ENCODE measurements around the gene SLC29A3.

SLC29A3 gene

DNA sequence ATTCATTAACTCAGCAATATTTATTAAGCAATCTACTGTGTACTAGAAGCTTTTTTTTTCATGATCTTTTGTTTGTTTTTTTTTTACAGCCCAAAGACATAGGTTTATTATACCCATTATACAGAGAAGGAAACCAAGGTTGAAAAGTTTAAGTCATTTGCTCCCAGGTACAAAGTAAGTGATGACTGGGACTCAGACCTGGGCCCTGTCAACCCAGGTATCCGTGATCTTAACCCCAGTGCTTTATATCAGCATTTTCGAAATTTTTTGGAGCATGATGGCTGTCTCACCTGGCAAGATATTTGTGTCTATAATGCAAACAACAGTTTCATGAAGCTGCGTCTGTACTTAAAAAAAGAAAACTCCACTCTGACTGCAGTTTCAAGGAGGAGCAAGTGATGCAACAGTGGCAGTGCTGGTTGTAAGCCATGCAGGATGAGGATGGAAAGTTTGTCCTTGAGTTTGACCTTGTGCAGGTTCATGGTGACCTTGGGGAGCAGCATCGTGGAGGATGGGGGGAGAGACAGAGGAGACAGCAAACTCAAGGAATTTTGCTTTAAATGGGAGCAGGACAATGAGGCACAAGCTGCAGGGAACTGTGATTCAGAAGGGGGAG is 11.8 kb downstream of the SLC29A3 start:
- DNase-seq (ENCODE audit: insufficient read length, low spot score) (no peak), FAIRE-seq (peak; percentile 57)
- TF ChIP-seq POLR2AphosphoS5 (IDR thresholded peaks at IDR 0.05; ENCODE audit: low read depth, low read length), result no peak
- TF ChIP-seq TAF1 (IDR thresholded peaks at IDR 0.05; ENCODE audit: low read depth, low read length), result no peak
- no peak for TF ChIP-seq PAX5 (IDR thresholded peaks at IDR 0.05; ENCODE audit: insufficient read depth, low read length, severe bottlenecking)
- TF ChIP-seq POLR2A (IDR thresholded peaks at IDR 0.05; ENCODE audit: low read depth, low read length), result no peak

DNA sequence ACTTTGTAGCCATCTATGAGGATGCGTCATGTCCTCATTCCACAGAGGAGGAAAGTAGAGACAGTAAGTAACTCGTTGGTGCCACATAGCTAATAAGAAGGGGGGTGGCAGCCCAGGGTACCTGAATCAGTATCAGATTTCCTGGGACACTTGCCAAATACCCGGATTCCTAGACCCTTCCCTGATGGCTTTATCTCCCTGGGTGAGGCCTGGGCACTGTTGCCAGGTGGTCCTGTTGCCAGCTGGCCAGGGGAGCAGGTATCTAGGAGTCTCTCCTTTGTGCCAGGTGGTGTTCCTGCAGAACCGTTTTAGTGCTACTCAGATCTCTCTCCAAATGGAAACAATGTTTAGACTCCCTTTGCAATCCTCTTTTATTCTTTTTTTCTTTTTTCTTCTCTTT is 12.7 kb downstream of the SLC29A3 start:
- DNase-seq (ENCODE audit: insufficient read length, low spot score), result no peak
- TF ChIP-seq SPI1 (IDR thresholded peaks at IDR 0.05; ENCODE audit: low read depth, low read length) (no peak), PAX5 (IDR thresholded peaks at IDR 0.05; ENCODE audit: insufficient read depth, low read length, severe bottlenecking) (no peak), POLR2AphosphoS5 (IDR thresholded peaks at IDR 0.05; ENCODE audit: low read depth, low read length) (no peak), POU2F2 (IDR thresholded peaks at IDR 0.05; ENCODE audit: low read depth, low read length) (no peak), TAF1 (IDR thresholded peaks at IDR 0.05; ENCODE audit: low read depth, low read length) (no peak), POLR2A (IDR thresholded peaks at IDR 0.05; ENCODE audit: low read depth, low read length) (no peak)
- no peak for FAIRE-seq

DNA sequence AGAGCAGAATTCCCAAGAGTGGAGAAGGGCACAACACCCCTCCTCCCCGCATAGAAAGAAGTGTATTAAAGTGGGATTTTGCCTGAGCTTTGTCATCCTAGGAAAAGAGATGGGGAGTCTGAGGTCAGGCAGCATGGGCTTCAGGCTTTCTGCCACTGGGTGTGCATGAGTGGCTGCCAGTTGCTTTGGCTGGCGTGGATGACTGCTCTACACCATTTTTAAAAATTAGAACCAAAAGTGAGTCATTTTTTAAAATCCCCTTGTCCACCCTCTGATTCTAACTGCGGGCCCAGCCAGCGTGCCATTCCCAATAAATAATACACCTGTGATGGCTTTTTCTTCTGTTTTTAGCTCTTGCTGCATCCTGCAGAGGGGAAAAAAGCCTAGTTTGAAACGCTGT is 13.4 kb downstream of the SLC29A3 start:
- FAIRE-seq (no peak), DNase-seq (ENCODE audit: insufficient read length, low spot score) (no peak)
- TF ChIP-seq POU2F2 (IDR thresholded peaks at IDR 0.05; ENCODE audit: low read depth, low read length) (no peak), POLR2AphosphoS5 (IDR thresholded peaks at IDR 0.05; ENCODE audit: low read depth, low read length) (no peak), SPI1 (IDR thresholded peaks at IDR 0.05; ENCODE audit: low read depth, low read length) (no peak), PAX5 (IDR thresholded peaks at IDR 0.05; ENCODE audit: insufficient read depth, low read length, severe bottlenecking) (no peak), TAF1 (IDR thresholded peaks at IDR 0.05; ENCODE audit: low read depth, low read length) (no peak), POLR2A (IDR thresholded peaks at IDR 0.05; ENCODE audit: low read depth, low read length) (no peak)

DNA sequence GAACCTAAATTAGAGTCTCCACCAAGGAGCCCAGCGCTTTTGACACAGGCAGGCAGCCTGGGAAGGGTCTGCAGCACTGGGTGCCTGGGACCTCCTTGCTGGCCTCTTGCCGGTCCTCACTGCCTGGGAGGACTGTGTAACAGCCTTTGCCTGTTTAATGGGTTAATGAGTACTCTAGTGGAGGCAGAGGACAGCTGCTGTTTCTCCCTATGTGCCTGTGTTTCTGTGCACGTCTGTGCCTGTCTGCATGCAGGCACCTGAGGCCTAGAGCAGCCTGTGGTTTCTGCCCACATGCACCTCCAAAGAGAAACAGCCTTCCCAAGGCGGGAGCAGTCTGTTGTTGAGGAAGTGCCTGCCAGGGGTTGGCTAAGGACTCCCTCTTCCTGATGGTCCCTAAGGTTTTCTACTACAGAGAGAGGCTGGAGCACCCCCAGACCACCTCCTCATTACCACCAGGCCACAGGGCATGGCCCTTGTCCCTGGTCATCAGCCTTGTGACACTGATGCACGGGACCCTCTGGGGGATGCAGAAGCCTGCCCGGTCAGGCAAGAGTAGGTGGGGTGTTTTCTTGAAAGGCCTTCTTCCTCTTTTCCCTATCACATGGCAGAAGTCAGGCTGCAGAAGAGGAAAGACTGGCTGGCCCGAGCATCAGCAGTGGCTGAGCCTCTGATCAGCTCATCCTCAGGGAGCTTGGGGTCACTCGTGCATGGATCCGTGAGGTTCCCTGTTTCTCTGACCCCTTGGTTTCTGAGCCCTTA is 14.2 kb downstream of the SLC29A3 start:
- FAIRE-seq (peak; percentile 52), DNase-seq (ENCODE audit: insufficient read length, low spot score) (no peak)
- no peak for TF ChIP-seq POLR2A (IDR thresholded peaks at IDR 0.05; ENCODE audit: low read depth, low read length)
- no peak for TF ChIP-seq POU2F2 (IDR thresholded peaks at IDR 0.05; ENCODE audit: low read depth, low read length)
- no peak for TF ChIP-seq TAF1 (IDR thresholded peaks at IDR 0.05; ENCODE audit: low read depth, low read length)
- TF ChIP-seq POLR2AphosphoS5 (IDR thresholded peaks at IDR 0.05; ENCODE audit: low read depth, low read length), result no peak
- TF ChIP-seq SPI1 (IDR thresholded peaks at IDR 0.05; ENCODE audit: low read depth, low read length), result peak; percentile 43; the same call in 1 of the 2 replicates
- TF ChIP-seq PAX5 (IDR thresholded peaks at IDR 0.05; ENCODE audit: insufficient read depth, low read length, severe bottlenecking), result no peak

- FAIRE-seq (no peak), DNase-seq (ENCODE audit: insufficient read length, low spot score) (no peak)
- TF ChIP-seq POU2F2 (IDR thresholded peaks at IDR 0.05; ENCODE audit: low read depth, low read length), result no peak
- no peak for TF ChIP-seq POLR2A (IDR thresholded peaks at IDR 0.05; ENCODE audit: low read depth, low read length)
- TF ChIP-seq SPI1 (IDR thresholded peaks at IDR 0.05; ENCODE audit: low read depth, low read length), result no peak
- no peak for TF ChIP-seq POLR2AphosphoS5 (IDR thresholded peaks at IDR 0.05; ENCODE audit: low read depth, low read length)
- TF ChIP-seq PAX5 (IDR thresholded peaks at IDR 0.05; ENCODE audit: insufficient read depth, low read length, severe bottlenecking), result no peak
- TF ChIP-seq TAF1 (IDR thresholded peaks at IDR 0.05; ENCODE audit: low read depth, low read length), result no peak
Measured at GRCh38 chr10:71334221-71334791, 15.2 kb downstream of the SLC29A3 start.

GRCh38 chr10:71335173-71335708 is 16.2 kb downstream of the SLC29A3 start:
- no peak for DNase-seq (ENCODE audit: insufficient read length, low spot score)
- FAIRE-seq, result no peak

DNA sequence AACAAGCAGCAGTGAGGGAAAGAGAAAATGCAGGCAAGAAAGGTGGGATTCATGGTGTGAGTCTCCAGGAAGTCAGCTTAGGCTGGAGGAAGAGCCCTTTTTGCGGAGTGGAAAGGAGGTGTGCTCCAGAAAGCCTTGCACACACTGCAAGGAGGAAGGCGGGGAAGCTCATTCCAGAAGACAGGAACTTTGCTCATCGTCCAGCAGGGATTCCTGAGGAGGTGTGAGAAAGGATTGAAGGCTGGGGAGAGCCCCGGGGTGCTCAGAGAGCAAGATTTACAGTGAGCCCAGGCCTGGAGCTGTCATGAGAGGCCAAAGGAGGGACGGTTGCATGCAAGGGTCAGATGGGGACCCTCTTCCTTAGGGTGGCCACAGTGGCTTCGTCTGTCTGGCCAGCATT is 17.6 kb downstream of the SLC29A3 start:
- TF ChIP-seq POU2F2 (IDR thresholded peaks at IDR 0.05; ENCODE audit: low read depth, low read length), result no peak
- no peak for TF ChIP-seq PAX5 (IDR thresholded peaks at IDR 0.05; ENCODE audit: insufficient read depth, low read length, severe bottlenecking)
- TF ChIP-seq POLR2A (IDR thresholded peaks at IDR 0.05; ENCODE audit: low read depth, low read length), result no peak
- TF ChIP-seq SPI1 (IDR thresholded peaks at IDR 0.05; ENCODE audit: low read depth, low read length), result no peak
- TF ChIP-seq POLR2AphosphoS5 (IDR thresholded peaks at IDR 0.05; ENCODE audit: low read depth, low read length), result no peak
- TF ChIP-seq TAF1 (IDR thresholded peaks at IDR 0.05; ENCODE audit: low read depth, low read length), result no peak
- FAIRE-seq (no peak), DNase-seq (ENCODE audit: insufficient read length, low spot score) (no peak)

More at GRCh38 chr10:71335173-71335708, 16.2 kb downstream of the SLC29A3 start:
- TF ChIP-seq PAX5 (IDR thresholded peaks at IDR 0.05; ENCODE audit: insufficient read depth, low read length, severe bottlenecking) (no peak), SPI1 (IDR thresholded peaks at IDR 0.05; ENCODE audit: low read depth, low read length) (no peak), POU2F2 (IDR thresholded peaks at IDR 0.05; ENCODE audit: low read depth, low read length) (no peak), POLR2A (IDR thresholded peaks at IDR 0.05; ENCODE audit: low read depth, low read length) (no peak), POLR2AphosphoS5 (IDR thresholded peaks at IDR 0.05; ENCODE audit: low read depth, low read length) (no peak), TAF1 (IDR thresholded peaks at IDR 0.05; ENCODE audit: low read depth, low read length) (no peak)

DNA sequence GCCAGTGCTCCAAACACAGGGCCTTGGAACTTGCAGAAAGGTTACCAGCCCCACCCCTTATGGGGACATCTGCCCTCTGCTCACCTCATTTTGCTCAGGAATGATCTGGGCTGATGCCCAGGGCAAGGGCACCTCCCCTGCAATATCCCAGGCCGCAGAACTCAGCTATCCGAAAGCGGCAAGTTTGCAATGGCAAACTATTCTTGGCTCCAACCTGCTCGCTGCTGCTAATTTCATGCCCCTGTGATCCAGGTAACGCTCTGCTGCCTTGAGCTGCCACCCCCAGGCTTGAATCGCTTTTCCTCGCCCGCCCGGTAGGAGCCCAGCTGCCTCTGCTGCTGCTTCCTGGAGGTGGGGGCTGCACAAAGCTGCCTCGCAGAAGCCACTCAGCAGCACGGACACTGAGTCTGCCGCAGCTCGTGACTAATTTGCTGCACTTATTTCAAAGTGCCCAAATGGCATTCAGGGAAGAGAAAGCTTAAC is 18.2 kb downstream of the SLC29A3 start:
- TF ChIP-seq POU2F2 (IDR thresholded peaks at IDR 0.05; ENCODE audit: low read depth, low read length), result no peak
- no peak for TF ChIP-seq SPI1 (IDR thresholded peaks at IDR 0.05; ENCODE audit: low read depth, low read length)
- no peak for TF ChIP-seq POLR2A (IDR thresholded peaks at IDR 0.05; ENCODE audit: low read depth, low read length)
- no peak for TF ChIP-seq TAF1 (IDR thresholded peaks at IDR 0.05; ENCODE audit: low read depth, low read length)
- TF ChIP-seq PAX5 (IDR thresholded peaks at IDR 0.05; ENCODE audit: insufficient read depth, low read length, severe bottlenecking), result no peak
- TF ChIP-seq POLR2AphosphoS5 (IDR thresholded peaks at IDR 0.05; ENCODE audit: low read depth, low read length), result no peak
- no peak for DNase-seq (ENCODE audit: insufficient read length, low spot score)
- no peak for FAIRE-seq

All from GM12891 (cell line).